NCI-H2196 treated with DMSO at 0.1 percent for 48 hours (cell line): ENCODE results near the gene DTNBP1.
"Not testable (repeated sequence)": the region's sequence is repeated elsewhere in the genome, so short reads cannot be mapped to it uniquely, and the experiment has no call there.

Source experiments
- DNase-seq: peaks from one replicate; lab custom pipeline; 2025; ENCODE audit not compliant: unreplicated experiment; lab: John Stamatoyannopoulos, UW

Gene DTNBP1

DNA sequence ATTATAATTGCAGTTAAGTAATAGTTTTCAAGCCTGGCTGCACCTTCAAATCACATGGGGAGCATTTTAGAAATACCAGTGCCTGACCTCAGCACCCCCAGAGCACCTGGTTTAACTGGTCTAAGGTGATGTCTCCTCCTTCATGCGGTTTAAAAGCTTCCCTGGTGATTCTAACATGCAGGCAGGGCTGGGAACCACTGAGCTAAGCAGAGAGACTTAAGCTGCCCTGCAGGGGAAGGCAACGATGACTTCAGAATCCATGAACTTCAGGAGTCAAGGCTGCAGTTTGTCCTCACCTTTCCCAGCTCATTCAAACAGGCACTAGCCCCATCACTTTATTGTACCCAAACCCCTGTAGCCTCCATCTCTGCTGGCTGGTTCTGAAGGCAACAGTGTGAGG is 6.1 kb upstream of the DTNBP1 start:
- no peak for DNase-seq

DNA sequence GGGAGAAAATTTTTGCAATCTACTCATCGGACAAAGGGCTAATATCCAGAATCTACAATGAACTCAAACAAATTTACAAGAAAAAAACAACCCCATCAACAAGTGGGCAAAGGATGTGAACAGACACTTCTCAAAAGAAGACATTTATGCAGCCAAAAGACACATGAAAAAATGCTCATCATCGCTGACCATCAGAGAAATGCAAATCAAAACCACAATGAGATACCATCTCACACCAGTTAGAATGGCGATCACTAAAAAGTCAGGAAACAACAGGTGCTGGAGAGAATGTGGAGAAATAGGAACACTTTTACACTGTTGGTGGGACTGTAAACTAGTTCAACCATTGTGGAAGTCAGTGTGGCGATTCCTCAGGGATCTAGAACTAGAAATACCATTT is 4.1 kb upstream of the DTNBP1 start:
- not testable (repeated sequence) for DNase-seq

DNA sequence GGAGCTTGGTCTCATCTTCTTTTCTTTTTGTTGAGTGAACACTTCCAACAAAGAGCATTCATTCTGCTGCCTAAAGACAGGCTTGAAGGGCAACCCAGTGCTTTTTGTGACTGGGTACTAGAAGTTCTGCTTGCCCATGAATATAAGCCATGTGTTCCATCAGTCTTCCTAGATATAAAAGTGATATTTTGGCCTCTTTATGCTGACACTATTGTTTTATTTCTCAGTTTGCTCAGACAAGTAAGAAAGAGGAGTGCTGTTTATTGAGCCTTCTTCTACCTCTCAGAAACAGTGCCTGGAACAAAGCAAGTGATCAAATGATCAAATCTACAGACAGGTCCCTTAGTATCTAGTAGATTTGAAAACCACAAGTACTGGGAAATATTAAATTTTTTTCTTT is 2.4 kb upstream of the DTNBP1 start:
- DNase-seq = no peak

DNA sequence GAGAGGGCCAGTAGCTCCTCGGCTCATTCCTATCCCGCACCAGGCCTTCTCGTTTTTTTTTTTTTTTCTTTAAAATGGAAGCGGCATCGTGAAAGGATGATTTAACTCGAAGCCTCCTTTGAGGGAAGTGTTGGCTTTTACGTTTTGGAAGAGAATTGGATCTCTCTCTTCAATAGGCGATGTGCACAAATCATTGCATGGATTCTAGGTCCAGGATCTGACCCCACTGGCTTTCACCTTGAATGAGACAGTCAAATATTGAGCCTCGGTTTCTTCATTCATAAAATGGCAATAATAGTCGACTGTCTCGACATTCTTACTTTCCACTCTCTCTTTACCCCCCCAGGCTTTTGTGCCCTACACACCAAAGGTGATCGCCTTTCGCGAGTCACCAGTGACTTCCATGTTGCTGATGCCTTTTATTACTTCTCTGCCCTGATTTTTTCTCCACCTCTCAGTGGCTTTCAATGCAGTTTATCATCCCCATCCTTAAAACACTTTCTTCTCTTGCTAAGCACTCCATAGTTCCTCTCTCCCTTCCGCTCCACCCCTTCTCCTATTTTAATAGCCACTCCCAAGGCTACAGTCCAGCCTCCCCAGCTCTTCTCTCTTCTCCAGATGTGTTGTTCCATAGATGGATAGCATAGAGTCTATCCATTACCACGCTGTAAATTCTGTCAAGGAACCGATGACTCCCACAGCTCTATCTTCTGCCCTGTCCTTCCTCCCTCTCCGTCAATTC is 473 bp upstream of the DTNBP1 start:
- no peak for DNase-seq

DNA sequence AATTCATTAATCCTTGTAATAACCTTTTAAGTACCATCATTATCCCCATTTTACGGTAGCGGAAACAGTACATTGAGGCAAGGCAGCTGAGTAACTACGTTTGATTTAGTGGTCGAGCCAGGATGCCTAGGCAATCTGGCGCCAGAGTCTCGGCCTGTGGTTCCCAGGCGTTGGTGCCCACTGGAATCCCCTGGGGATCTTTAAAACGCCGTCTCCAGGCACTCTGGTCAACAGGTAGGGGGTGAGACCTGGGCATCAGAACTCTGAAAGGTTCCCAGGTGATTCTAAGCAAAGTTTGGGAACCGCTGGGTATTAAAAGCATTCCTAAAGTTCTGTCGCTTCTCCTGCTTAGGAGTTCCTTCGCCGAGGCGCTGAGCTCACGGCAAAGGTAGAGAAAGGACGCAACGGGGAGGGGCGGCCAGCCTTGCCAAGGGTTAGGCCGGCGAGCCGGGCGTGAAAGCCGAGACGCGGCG is 939 bp downstream of the DTNBP1 start:
- no peak for DNase-seq

DNA sequence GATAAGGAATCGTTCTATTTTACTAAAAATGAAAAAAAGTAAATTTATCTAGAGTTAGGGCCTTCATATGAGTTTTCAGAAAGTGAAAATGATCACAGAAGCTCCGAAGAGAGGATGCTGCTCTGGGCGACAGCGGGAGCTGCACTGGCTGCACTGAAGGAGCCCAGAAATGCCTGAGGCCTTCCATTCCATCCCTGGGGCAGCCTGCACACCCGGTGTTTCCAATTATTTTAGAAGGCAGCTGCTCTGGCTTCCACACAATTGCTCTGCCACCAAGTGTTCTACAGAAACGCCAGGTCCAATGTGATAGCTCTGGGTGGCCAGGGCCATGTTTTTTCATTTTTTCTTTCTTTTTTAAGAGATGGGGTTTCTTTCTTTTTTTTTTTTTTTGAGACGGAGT is 3.6 kb downstream of the DTNBP1 start:
- no peak for DNase-seq

DNA sequence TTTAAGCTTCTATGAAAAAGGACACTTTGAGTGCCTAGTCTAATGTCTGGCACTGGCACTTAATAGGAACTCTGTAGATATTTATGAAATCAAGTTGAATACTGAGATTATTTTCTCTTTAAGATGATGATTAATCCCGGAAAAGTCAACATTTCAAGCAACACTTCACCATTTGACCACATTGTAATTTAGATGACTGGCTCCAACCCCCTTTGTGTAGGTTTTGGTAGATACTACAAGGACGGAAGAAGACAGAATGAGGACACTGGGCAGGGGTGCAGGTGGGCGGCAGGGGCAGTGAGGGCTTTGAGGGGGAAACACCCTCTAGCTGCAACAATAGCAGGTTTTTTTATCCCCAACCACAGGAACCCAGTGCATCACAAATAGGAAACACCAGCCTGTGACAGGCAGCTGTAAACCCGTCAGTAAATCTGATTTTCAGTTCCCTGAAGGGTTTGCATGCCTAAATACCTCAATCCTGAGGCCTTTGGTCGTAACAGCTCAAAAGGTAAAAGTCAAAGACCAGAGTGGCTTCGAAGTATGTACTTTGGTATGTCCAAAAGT is 4.6 kb downstream of the DTNBP1 start:
- no peak for DNase-seq

DNA sequence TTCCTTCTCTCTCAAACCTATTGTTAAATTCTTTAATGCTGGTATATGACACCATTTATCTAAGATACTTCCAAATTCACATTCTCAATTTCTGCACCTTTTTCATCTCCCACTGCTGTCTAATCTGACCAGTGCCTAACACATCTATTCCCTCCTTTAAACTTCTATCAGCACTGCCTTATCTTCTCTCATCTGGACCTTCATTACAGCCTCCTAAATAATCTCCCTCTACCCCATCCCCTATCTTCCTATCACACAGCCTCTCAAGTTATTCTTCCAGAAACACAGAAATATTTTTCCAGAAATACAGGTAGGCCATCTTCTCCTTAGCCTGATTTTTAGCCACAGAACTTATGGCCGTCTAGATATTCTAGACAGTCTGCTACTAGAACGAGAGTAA is 5.5 kb downstream of the DTNBP1 start:
- no peak for DNase-seq

DNA sequence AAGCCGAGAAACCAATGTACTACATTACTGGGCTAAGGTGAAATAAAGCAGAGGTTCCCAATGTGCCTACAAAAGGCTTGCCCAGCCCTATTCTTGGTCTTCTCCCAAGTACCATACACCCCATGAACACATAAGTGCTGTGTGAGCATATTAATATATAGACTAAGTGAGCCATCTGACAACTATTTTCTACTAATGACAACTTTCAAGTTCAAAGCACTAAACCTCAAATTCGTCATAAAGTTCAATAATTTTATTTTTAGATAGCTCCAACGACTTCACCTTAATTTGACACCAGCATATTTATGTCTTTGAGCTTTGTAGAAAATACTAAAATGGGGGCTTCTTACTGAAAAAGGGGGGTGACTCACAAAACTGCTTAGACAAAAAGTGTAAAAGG is 6.7 kb downstream of the DTNBP1 start:
- DNase-seq = no peak

DNA sequence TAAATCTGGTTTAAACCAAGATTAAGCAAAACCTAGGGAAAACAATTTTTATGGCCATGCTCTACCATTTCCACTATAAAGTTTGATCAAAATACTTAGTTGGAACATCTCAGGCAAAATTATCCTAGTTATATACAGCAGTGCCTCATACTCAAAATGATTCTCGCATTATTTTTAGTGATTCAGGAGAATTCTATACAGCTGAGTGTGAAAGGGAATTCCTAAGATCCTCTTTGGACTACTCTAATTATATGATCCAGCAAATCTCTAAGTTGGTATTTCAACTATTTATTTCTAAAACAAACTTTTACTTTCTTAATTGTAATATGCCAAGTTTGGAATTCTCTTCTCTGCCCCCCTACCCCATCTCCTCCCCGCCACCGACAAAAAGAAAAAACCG is 8.6 kb downstream of the DTNBP1 start:
- DNase-seq = no peak

DNA sequence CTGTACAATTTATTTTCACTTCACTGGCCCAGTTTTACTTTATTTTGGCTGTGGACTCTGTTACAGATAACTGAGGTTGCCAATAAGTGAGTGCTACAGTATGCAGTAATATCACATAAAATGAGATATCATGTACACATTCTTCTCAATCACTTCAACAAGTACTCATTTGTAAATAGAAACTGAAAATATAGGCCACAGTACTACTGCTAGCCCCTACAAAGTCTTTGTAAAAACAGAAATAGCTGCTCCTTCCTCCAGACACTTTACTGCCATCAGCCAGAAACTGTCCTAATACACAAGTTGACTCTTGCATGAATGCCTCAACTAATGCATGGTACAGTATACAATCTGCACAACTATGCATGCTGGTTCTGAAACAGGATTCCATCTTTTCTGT is 9.2 kb downstream of the DTNBP1 start:
- no peak for DNase-seq

DNA sequence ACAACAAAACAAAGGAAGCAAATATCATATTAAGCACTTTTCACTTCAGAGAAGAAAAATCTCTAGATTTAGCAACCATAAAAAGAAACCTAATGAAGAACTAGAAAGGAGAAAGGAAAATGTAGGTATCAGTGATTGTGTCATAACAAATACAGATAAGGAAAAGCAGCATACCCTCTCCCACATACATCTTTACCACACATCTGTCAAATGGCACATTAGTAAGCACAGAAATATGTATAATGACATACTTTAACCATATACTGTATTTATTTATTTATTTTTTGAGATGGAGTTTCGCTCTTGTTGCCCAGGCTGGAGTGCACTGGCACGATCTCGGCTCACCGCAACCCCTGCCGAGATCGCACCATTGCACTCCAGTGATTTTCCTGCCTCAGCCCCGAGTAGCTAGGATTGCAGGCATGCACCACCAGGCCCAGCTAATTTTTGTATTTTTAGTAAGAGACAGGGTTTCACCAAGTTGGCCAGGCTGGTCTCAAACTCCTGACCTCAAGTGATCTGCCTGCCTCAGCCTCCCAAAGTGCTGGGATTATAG is 12.7 kb downstream of the DTNBP1 start:
- not testable (repeated sequence) for DNase-seq

DNA sequence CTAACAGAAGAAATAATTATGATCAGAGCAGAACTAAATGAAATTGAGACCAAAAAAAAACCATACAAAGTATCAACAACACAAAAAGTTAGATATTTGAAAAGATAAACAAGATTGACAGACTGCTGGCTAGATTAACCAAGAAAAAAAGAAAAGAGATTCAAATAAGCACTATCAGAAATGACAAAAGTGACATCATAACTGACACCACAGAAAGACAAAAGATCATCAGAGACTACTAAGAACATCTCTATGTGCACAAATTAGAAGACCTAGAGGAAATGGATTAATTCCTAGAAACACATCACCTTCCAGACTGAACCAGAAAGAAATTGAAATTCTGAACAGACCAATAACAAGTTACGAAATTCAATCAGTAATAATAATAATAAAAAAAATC is 17.9 kb downstream of the DTNBP1 start:
- DNase-seq = no peak

DNA sequence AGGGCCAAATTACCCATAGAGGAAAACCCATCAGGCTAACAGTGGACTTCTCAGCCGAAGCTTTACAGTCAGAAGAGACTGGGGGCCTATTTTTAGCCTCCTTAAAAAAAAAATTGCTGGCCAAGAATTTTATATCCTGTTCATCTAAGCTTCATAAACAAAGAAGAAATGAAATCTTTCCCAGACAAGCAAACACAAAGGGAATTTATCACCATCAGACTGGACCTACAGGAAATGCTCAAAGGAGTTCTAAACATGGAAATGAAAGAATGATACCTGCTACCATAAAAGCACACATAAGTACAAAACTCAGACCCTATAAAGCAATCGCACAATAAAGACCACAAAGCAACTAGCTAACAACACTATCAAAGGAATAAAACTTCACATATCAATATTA is 19.3 kb downstream of the DTNBP1 start:
- no peak for DNase-seq

DNA sequence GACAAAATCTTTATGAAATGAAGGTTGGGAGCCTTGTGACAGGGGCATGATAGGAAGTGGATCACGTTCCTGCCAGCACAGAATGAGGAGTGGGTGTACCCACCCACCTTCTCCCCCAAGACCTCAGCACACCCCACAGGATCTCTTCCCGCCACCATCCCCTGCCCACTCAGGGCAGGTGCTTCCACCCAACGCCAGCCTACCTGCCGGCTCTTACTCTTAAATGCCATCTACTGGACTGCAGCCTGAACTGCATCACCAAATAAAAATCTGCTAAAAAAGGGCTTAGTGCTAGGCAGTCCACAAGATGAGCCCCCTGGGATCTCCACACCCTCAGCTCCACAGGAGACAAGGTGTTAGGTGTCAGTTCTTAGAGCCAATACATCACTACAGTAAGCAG is 20.6 kb downstream of the DTNBP1 start:
- DNase-seq = no peak

DNA sequence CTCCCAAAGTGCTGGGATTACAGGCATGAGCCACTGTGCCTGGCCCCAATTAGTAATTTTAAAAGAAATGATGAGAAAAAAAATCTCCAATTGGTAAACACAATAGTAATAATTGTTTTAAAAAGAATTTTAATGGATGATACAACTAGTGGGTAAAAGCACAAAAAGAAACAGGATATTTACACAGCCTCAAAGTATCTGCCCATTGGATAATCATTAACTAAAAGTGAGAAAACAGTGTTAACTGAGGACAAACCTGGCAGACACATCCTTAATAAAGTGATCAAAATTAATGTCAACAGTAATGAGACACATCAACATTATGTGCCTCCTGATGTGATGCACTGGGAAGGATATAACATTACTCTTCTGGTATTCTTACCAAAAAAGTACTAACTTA is 24.5 kb downstream of the DTNBP1 start:
- no peak for DNase-seq

DNA sequence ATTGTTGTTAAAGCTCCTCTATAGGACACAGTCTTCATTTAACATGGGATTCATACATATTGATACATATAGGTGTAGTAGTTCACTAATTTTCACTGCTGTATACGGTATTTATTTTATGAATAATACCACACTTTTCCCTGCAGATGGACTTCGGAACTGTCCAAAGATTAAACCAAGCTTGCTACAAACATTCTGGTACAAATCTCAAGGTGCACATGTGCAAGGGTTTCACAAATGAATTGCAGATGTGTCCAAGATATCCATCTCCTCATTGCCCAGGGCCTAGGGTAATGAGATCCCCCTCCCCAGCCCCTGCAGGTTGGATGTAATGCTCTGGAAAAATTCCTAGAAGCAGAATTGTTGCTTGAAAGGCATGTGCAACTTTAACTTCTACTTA is 31.4 kb downstream of the DTNBP1 start:
- no peak for DNase-seq

DNA sequence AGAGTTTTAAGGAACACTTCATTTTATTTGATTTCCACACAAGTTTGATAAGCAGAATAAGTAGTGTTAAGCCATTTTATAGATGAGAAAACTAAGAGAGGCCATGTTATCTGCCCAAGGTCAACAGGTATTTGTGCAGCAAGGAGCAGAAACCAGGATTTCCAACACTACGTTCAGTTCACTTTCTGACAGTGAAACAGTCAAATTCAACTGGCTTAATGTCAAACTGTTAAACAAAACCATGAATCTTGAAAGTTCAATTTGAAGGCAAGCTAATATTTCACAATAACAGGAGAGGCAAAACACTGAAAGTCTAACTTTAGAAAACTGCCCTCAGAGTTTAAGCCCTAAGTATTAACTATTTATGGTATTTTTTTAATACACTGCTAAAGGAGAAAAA is 32.6 kb downstream of the DTNBP1 start:
- no peak for DNase-seq

DNA sequence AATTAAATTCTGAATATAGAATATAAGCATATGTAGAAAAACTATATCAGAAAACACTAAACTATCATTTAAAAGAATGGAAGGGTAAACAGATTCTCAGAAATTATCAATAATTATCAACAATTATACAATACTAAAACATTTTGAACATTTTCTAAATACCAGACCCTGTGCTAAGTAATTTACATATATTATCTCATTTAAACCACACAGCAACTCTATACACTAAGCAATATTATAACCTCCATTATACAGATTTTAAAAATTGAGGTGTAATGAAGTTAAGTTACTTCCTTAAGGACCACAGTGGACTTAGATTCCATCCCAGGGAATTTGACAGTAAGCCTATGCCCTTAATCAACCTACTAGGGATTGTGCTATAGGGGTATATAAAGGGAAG is 33.3 kb downstream of the DTNBP1 start:
- no peak for DNase-seq

DNA sequence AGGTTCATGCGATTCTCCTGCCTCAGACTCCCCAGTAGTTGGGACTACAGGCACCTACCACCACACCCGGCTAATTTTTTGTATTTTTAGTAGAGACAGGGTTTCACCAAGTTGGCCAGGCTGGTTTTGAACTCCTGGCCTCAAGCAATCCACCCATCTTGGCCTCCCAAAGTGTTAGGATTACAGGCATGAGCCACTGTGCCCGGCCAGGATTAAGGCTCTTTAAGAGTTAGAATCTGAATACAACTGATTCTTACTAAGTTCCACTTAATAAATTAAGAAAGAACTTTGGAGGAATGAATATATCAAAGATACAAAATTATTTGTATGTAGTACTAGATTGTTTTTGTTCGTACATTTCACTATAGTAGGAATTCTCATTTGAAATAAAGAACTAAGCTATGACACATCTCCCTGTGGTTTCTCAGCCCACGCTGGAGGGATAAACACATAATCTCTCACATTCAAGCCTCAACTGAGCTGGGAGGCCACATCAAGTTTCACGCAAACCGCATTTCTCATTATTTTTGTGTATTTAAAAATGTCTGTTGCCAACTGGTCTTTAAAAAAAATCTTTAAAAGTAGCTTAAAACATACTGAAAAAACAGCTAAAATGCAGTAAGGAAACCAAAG is 34.2 kb downstream of the DTNBP1 start:
- DNase-seq = no peak

DNA sequence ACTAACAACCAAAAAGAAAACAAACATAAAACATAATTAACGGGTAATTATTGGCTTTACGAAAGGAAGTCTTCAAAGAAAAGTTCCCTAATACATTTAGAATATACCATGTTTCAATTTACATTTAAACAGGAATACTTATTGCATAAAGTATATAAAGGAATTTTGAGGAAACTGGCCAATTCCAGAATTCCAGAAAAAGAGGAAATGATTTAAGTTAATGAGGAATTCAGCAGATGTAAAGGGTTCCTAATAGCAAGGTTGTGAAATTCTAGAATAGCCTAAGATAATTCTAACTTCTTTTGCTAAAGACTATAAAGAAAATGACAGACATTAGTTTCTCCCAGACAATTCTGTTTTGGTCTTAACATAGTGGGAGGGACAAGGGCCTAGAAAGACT is 35.0 kb downstream of the DTNBP1 start:
- no peak for DNase-seq
